Esophagus squamous epithelium (tissue), 5 donors: ENCODE data around the gene EDC4. TPM values are rescaled to one million over a fixed set of nuclear protein-coding genes. Genes with fewer than 3 reads are reported as not detected.

Source experiments
- DNase-seq: peaks from one replicate; lab custom pipeline; 2025; lab: John Stamatoyannopoulos, UW
- H3K27ac ChIP-seq, 4 donors: fragments of 200-600 bp; sonication (generic); one replicate each; pipeline ENCODE4 v1.5.1; 2016 to 2019; ENCODE audit warnings: mild to moderate bottlenecking in 1 of 4
- H3K27me3 ChIP-seq, 4 donors: fragments of 200-600 bp; sonication (generic); 1 replicate in 3 of 4; 2 replicates in 1 of 4; pipeline versions ENCODE4 v1.5.1 to v1.6.0; 2017 to 2021; ENCODE audit warnings: antibody characterized with exemption in 1 of 4
- H3K36me3 ChIP-seq, 3 donors: fragments of 200-600 bp; sonication (generic); one replicate each; pipeline ENCODE4 v1.5.1; 2016 to 2019
- H3K4me1 ChIP-seq, 3 donors: fragments of 200-600 bp; sonication (generic); one replicate each; pipeline ENCODE4 v1.5.1; 2017 to 2019
- H3K4me3 ChIP-seq, 4 donors: fragments of 200-600 bp; sonication (generic); 1 replicate in 3 of 4; 2 replicates in 1 of 4; pipeline ENCODE4 v1.5.1; 2016 to 2019; ENCODE audit warnings: mild to moderate bottlenecking in 2 of 4, moderate library complexity in 1 of 4
- H3K9me3 ChIP-seq, 3 donors: fragments of 200-600 bp; sonication (generic); one replicate each; pipeline ENCODE4 v1.5.1; 2016 to 2019
- CTCF ChIP-seq, 6 experiments: fragments of 450-650 bp in 4 of 6; fragments of 200-600 bp in 2 of 6; sonication (generic) in 2 of 6; IDR thresholded peaks; one replicate each; pipeline ENCODE4 v1.5.1; 2016 to 2019; ENCODE audit warnings: antibody characterized with exemption in 6 of 6, mild to moderate bottlenecking in 4 of 6, moderate library complexity in 4 of 6
- POLR2A ChIP-seq, 4 donors: fragments of 450-650 bp; IDR thresholded peaks; one replicate each; pipeline ENCODE4 v1.6.1; 2017; ENCODE audit warnings: antibody characterized with exemption in 4 of 4, mild to moderate bottlenecking in 4 of 4, moderate library complexity in 3 of 4
- WGBS, 2 donors: methylation state at CpG; one replicate each; pipeline ENCODE4 v1.1.5; 2018; 5-methylcytosine and 5-hydroxymethylcytosine counted together
- intact Hi-C: fragments of 100-400 bp; cut with DNase I; formaldehyde crosslinking; loops from one replicate; pipeline ENCODE4 v1.15.0; 2022
- total RNA-seq, 4 donors: library from RNA; depleted of rRNA; stranded (reverse); fragments of >200 nt; gene quantifications; one replicate each; pipeline ENCODE4 v1.1.0, GENCODE V29; 2016
- donor health status: DM: yes; HTN: yes; CAD: no.

Gene EDC4
- total RNA-seq, 4 donors from 2014 or later, result 26.5 to 46.9 (median 37.0) TPM

GRCh38 chr16:67923414-67924116 is 50.7 kb downstream of the EDC4 start:
- Histone ChIP-seq H3K9me3 (no peaks in the 10 kb centered on the region), H3K27ac (peak overlapping the region in 2 of 4 donors; percentile 6 to 32), H3K4me3 (no peak overlapping the region), H3K27me3 (no peaks in the 10 kb centered on the region), H3K36me3 (peaks cover 0 to 49% (median 13%) of the 10 kb centered on the region in 3 donors), H3K4me1 (peaks cover 9 to 75% (median 16%) of the 10 kb centered on the region in 3 donors)
- intact Hi-C loops, result loop anchor here (5.0 kb wide), 1 partner anchor 41 kb away; the partner anchor contains the start of gene NRN1L
- DNase-seq, result no peak
- WGBS, 2 donors, result 46 to 70% methylated on average over 2 to 8 of the region's 10 CpGs
- TF ChIP-seq CTCF (IDR thresholded peaks at IDR 0.05), result no peak
- no peak for TF ChIP-seq POLR2A (IDR thresholded peaks at IDR 0.05)

- no peaks in the 10 kb centered on the region for H3K9me3 ChIP-seq
- no peak for DNase-seq
- no peak overlapping the region for H3K27ac ChIP-seq
- intact Hi-C loops, result loop anchor here (5.0 kb wide), 1 partner anchor 42 kb away; the partner anchor contains the start of gene NRN1L
- peaks cover 0 to 49% (median 15%) of the 10 kb centered on the region in 3 donors for H3K36me3 ChIP-seq
- WGBS, 2 donors, result 44 to 80% methylated on average over 1 to 2 of the region's 10 CpGs
- TF ChIP-seq POLR2A (IDR thresholded peaks at IDR 0.05) (no peak), CTCF (IDR thresholded peaks at IDR 0.05) (no peak)
- no peak overlapping the region for H3K4me3 ChIP-seq
- H3K4me1 ChIP-seq, result peaks cover 9 to 70% (median 16%) of the 10 kb centered on the region in 3 donors
- H3K27me3 ChIP-seq, result no peaks in the 10 kb centered on the region
Measured at GRCh38 chr16:67924140-67924906, 51.5 kb downstream of the EDC4 start.

- H3K9me3 ChIP-seq, result no peaks in the 10 kb centered on the region
- H3K27me3 ChIP-seq, result no peaks in the 10 kb centered on the region
- no peak for DNase-seq
- H3K27ac ChIP-seq, result peak overlapping the region in 2 of 4 donors; percentile 33 to 40
- 38 to 50% methylated on average over 8 to 9 of the region's 13 CpGs for WGBS, 2 donors
- no peak overlapping the region for H3K4me3 ChIP-seq
- peaks cover 4 to 61% (median 15%) of the 10 kb centered on the region in 3 donors for H3K36me3 ChIP-seq
- intact Hi-C loops, result loop anchor here (5.0 kb wide), 1 partner anchor 109 kb away; no protein-coding TSS in a partner anchor
- TF ChIP-seq POLR2A (IDR thresholded peaks at IDR 0.05) (no peak), CTCF (IDR thresholded peaks at IDR 0.05) (peak in 1 of 6 experiments; percentile 27)
- H3K4me1 ChIP-seq, result peaks cover 3 to 55% (median 16%) of the 10 kb centered on the region in 3 donors
Measured at GRCh38 chr16:67926181-67926750, 53.4 kb downstream of the EDC4 start.

GRCh38 chr16:67927131-67927941 is 54.5 kb downstream of the EDC4 start:
- Histone ChIP-seq H3K4me3 (no peak overlapping the region), H3K27ac (peak overlapping the region in 1 of 4 donors; percentile 33), H3K36me3 (peaks cover 4 to 72% (median 15%) of the 10 kb centered on the region in 3 donors), H3K27me3 (no peaks in the 10 kb centered on the region), H3K4me1 (peaks cover 3 to 46% (median 13%) of the 10 kb centered on the region in 3 donors), H3K9me3 (no peaks in the 10 kb centered on the region)
- no peak for DNase-seq
- TF ChIP-seq POLR2A (IDR thresholded peaks at IDR 0.05), result no peak
- TF ChIP-seq CTCF (IDR thresholded peaks at IDR 0.05), result no peak
- WGBS, 2 donors, result 90 to 94% methylated on average over 3 to 20 of the region's 22 CpGs
- intact Hi-C loops, result loop anchor here (5.0 kb wide), 1 partner anchor 110 kb away; no protein-coding TSS in a partner anchor
